WI38 (cell line): ENCODE measurements around the gene SDHB.

Experiments
- H3K4me3 ChIP-seq: 2 replicates; pipeline ENCODE4 v1.5.1; 2011; ENCODE audit warnings: low read depth, mild to moderate bottlenecking, control low read depth, low read length
- CTCF ChIP-seq: IDR thresholded peaks from 2 replicates; pipeline ENCODE4 v1.5.1; 2012; ENCODE audit warnings: low read depth, mild to moderate bottlenecking, control low read depth, low read length

The SDHB gene

DNA sequence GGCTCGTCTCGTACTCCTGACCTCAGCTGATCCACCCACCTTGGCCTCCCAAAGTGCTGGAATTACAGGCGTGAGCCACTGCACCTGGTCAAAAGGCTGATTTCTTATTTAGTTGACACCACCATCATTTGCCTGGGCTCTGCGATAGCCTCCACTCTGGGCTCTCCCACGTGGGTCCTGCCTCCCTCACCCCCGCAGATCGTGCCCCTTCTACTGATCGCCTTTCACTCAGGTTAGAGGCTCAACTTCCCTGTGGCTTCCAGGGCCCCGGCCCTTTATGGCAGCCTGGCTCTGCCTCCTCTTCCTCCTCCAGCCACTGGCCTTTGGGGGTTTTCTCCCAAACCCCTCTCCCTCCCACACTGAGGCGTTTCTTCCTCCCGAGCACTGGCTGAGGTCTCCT is 70.9 kb downstream of the SDHB start:
- TF ChIP-seq CTCF, result no peak
- H3K4me3 ChIP-seq, result no peak overlapping the region

DNA sequence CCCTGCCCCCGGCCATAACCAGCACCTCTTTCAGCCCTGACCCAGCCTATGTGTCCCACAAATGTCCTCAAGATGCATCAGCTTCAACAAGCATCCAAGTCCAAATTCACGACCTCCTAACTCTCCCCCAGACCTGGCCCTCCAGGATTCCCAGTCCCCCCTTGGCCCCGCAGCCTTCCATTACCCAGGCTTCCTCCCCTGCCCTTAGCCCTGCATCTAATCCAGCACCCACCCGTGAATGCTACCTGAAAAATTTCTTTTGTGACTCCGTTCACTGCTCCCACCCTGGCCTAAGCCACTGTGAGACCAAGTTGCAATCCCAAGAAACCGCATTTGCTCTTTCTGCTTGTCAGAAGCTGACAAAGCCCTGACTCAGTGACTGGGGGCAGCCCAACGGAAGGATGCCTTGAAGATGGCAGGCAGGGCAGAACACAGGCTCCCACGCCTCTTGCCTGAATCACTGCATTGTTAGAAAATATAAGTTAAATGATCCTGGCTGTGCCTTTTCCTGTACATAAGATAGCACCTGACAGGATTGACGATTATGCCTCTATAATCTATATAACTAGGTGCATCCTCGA is 72.5 kb downstream of the SDHB start:
- no peak overlapping the region for H3K4me3 ChIP-seq
- TF ChIP-seq CTCF, result no peak

DNA sequence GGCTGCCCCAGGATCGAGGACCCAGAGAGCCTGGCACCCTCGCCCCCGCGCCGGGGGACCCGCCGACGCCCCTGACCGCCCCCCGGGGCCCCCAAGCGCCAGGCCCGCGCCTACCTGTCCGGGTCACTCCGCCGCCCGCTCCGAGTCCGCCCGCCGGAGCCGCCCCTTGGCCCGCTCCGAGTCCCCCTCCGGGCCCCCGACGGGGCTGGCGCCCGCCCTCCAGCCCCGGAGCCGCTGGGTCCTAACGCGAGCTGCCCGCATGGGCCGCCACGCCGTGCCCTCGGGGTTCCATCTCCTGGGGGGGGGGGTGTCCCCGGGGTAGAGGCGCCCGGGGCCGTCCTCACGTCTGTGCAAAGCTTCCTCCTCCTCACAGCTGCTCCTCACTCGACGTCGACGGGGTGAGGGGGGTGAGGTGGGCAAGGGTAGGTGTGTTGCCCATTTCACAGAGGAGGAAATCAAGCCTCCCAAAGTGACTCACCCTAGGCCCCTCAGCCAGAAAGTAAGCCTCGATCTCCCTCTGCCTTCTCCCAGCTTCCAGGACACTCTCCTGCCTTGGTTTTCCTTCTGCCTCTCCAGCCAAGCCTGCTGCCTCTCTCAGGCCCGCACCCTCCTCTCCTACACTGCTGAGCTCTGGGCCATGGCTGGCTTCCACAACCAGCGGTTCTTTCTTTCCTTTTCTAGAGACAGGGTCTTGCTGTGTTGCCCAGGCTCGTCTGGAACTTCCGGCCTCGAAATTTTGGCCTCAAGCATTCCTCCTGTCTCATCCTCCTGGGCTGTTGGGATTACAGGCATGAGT is 73.2 kb downstream of the SDHB start, which contains the start of gene MFAP2:
Gene MFAP2, minus strand, starts transcription at position 148 of the 796 bp plus-strand sequence. CDS start 2,347 bp downstream, outside the sequence.
- peak within 1 kb of the TSS; percentile 72 for H3K4me3 ChIP-seq
- no peak for TF ChIP-seq CTCF

GRCh38 chr1:16979475-16980327 is 74.1 kb downstream of the SDHB start:
- no peak for TF ChIP-seq CTCF
- peak overlapping the region; percentile 72 for H3K4me3 ChIP-seq

DNA sequence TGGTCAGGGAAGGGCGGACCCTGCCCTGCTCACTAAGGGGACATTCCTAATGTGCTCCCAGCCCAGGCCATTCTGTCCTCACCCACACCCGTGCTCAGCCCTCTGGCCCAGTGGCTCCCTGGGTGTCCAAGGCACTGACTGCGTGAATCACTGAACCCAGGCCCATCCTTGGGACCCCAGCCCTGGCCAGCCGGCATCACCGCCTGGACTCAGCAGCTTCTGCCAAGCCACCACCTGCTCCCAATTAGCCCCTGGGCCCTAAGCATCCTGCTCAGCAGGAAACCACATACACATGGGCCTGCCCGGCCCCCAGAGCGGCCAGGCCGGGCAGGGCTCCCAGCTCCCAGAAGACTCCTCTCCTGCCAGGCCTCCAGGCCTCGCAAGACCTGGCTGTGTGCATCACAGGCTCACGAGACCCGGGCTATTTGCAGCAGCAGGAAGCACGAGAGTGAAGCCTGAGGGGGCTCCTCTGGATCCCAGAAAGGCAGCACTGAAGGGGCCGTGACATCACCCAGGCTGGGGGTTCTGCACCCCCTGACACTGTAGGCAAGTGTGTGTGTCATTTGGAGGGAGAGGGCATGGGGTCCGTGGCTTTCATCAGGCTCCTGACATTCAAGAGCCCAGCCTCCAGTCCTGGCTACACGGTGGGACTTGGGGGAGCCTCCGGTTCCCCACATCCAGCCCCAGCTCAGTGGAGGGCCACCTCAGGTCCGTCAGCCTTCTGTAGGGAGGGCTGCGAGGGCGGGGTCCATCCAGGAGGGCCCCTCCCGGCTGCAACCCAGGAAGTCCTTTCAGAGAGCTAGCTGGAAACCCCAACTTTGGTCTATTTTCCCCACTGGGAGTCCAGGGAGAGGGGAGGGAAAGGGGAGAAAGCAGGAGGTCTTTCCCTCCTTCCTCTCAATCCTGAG is 75.0 kb downstream of the SDHB start:
- H3K4me3 ChIP-seq, result peak overlapping the region; percentile 72

More for the DNA sequence above, 75.0 kb downstream of the SDHB start:
- TF ChIP-seq CTCF, result no peak
